HG03571 (cell line): ENCODE data around the gene GAN.

Experiments
- ATAC-seq: cut with Tn5 transposase; IDR thresholded peaks from one replicate; pipeline ENCODE4 v1.9.1; 2021; ENCODE audit not compliant: unreplicated experiment

GAN gene

DNA sequence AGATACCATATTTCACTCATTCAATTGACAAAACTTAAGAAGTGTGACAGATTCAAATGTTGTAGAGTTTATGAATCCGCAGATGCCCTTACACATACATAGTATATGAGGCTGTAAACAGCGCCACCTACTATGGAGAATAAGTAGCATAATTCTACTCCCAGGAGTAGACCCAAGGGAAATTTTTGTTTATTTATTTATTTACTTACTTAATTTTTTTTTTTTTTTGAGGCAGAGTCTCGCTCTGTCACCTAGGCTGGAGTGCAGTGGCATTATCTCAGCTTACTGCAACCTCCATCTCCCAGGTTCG, 35.5 kb downstream of the GAN start:
- ATAC-seq: no peak

DNA sequence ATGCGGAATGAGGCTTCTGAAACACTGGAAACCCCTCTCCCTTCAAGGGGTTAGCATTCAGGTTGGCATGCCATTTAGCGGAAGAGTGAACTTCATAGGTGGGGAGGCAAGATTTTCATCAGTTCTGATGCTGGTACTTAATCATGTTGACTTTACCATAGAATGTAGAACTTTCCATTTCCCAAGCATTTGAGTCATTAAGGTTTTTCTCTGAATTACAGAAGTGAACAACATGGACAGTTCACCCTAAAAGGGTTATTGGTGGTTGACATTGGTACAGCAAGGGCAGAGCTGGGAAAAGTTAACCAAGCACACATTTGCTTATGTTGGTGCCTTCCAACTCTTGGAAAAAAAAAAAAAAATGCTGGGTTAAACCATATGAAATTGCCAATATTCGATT, 39.1 kb downstream of the GAN start:
- no peak for ATAC-seq

DNA sequence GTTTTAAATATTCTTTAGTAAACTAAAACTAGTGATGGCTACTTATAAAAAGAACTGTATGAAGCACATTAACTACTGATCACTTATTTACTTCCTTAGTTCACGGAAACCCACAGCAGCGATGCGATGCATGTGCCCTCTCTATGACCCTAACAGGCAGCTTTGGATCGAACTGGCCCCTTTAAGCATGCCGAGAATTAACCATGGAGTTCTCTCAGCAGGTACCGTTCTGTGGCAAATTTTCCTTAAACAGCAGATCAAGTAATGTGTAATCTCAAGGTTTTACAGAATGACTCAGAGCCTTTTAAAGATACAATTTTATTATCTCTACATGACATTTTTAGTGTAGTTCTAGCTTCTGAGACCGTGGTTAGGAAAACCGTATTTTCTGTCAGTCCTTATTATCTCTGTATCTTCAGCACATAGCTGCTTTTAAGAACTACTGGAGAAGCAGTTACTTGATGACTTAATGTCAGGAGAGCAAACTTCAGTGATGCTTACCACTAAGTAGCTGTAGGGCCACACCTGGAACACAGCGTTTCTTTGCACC, 43.0 kb downstream of the GAN start:
- no peak for ATAC-seq

DNA sequence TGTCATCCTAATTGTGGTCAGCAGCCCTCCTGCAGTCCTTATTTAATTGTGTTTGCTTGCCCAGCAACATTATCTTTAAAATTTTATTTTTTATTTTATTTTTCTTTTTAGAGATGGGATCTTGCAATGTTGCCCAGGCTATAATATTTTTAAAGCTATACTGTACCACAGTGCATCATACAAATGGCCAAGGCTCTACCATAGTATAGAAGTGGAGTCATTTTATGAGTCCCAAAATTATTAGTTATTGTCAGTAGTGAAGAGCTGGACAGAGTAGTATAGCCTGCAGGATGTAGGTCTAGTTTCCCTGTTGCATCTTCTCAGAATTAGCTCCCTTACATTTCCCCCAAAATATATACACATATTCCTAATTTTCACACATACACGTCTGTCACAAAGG, 44.1 kb downstream of the GAN start:
- no peak for ATAC-seq

DNA sequence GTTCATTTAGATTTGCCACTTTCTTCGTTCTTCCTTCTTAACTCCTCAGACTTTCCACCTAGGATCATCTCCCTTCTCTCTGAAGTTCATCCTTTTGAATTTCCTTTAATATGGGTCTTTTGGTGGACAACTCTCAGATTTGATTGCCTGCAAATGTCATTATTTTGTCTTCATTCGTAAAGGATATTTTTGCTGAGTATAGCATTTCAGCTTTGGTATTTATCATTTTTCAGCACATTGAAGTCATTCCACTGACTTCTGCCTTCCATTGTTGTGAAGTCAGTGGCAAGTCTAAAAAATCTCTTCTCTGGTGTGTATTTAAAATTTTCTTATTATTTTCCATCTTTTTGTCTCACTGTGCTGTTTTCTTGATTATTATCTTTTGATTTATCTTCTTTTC, 45.4 kb downstream of the GAN start:
- no peak for ATAC-seq

DNA sequence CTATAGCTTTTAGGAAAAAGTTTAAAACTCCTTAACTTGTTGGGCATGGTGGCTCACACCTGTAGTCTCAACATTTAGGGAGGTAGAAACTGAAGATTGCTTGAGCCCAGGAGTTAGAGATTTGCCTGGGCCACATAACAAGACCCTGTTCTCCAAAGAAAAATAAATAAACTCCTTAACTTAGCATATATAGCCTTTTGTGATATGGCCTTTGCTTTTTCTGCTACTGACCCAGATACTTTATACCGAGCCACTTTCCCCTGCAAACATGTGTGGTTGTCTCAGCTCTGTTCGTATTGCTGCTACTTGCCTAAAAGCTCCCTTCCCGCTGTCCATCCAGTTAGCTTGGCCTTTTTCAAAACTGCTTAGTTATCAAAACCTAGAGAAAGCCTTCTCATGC, 51.0 kb downstream of the GAN start:
- ATAC-seq: no peak

DNA sequence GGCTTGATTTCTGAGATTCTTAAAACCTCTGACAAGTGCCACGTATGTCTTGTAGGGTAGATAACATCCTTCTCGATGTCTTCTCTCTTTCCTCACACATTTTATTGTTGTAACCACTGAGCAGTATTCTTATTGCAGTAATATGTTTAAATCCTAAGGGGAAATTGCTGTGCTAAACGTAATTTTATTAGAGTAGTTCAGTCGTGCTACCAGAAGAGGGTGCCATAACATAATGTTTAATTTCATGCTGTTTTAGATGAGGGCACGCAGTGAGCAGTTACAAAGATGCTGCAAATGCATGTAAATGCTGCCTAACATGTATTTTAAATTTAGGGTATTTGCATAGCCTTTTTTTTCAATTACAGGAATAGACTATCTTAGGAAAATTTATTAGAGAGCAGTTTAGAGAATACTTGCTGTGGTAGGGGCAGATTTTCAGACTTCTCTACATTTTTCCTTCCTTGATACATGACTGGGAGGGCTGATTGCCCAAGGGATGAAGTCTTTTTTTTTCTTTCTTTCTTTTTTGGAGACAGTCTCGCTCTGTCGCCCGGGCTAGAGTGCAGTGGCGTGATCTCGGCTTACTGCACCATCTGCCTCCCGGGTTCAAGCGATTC, 51.7 kb downstream of the GAN start:
- no peak for ATAC-seq

DNA sequence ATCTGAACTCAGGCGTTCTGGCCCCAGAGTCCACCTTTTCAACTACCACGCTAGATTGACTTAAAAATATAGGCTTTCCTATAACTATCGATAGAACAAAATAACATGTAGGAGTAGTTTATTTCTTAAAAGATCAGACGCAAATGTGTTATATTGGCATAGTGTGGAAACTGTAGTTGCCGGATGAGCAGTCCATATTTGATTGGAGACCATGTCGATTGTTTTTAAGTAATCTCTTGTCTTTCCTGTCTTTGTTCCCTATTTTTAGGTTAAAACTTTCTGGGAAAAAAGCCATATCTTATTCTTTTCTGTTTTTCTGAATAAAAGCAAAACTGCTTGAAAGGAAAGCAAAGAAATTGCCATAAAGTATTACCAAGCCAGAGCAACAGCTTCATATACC, 53.1 kb downstream of the GAN start:
- no peak for ATAC-seq

DNA sequence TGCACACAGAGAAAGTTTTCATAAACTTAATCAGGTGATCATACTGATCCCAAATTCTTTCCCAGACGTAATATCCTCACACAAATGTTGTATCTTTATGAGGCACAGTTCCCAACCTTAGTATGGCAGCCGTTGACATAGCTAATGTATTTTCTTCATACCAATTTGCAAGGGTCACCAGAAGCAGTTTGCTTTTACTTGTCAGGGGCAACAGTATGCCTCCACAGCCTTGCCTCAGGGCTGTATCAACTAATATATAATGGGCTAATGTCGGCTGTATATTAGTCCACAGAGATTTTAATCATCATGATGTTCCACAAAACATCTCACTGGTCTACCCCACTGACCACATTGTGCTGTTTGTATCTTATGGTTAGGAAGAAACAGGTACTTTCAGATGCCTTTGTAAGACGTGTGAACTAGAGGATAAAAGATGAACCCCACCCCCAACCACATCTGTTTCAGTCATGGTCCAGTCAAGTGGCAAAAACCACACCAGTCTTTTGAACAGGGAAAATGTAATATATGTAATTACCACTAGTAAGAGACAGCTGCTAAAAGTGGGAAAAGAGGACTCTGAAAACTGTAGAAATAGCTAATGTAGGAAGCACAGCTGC, 55.2 kb downstream of the GAN start:
- ATAC-seq: no peak

DNA sequence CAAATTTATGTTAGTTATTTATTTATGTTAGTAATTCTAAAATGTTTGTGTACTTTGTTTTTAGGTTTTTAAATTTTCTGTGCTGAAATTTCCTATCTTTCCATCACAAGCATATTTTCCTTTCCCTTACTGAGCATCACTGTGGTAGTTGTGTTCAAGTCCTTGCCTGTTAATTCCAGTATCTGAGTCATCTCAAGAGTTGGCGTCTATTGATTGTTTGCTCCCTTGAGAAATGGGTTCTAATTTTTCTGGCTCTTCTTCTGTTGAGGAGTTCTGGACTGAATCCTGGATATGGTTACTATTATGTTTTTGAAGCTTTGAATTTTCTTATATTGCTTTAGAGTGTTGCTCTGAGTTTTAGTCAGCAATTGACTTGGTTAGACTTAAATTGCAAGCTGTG, 56.3 kb downstream of the GAN start:
- ATAC-seq: no peak

DNA sequence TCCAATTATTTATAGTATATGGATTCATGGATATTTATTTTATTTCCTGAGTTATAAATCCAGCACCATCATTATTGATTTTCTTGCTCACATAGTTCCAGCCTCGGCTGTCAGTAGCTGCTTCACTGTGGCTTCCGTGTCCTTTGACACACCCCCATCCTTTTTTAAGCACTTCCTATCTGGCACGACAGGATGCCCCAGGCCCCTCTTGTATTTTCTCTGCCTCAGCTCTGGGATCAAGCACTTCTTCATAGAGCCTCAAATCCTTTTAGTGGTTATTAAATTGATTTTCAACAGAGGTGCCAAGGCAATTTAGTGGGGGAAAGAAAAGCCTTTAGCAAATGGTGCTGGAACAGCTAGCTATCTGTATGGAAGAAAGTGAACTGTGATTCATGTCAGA, 59.8 kb downstream of the GAN start:
- ATAC-seq: no peak

DNA sequence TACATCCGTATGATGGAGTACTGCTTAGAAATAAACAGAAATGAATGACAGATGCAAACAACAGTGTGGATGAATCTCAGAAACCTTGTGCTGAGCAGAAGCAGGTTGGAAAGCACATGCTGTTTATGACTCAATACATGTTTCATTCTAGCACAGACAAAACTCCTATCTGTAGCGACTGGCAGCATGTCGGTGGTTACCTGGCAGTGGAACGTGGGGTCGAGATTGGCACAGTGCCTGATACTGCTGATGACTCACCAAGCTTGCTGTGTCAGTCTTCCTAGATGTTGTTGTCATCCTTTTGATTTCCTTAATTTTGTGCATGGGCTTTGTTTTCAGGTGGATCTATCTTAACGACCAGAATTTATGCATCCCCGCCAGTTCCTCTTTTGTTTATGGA, 62.1 kb downstream of the GAN start:
- ATAC-seq: no peak

DNA sequence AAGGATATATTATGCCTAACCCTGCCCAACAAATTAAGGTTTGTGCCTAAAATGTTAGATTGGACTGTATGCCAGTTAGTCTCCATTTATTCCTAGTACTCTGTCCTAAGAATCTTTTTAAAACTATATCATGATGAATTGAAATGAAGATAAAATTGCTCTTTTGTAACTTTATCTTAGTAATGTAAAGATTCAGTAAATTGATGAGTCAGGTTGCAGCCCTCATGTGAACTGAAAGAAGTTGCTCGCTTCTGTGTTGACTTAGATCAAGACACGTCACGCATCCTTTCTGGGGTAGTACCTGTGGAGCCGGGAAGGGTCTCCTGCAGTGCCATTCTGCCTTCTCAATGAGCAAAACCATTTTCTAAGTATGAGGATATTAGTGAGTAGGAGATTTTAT, 63.3 kb downstream of the GAN start:
- no peak for ATAC-seq

DNA sequence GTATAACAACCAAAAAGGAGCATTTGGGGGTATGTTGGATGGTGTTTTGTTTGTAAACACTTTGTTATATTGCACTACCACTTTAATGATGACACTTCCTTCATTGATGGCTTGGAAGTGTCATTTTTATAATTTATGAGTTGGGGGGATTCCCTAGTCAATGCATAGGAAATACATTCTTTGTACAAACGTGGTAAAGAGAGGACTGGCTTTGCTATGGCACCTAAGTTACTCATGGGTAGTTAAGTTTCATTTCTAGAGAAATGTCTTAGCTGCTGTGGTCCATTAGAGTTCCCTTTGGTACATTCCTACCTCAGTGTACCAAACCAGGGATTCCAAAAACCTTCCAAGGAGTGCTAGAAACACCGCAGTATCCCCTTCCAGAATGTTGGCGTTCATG, 66.2 kb downstream of the GAN start:
- ATAC-seq: no peak

DNA sequence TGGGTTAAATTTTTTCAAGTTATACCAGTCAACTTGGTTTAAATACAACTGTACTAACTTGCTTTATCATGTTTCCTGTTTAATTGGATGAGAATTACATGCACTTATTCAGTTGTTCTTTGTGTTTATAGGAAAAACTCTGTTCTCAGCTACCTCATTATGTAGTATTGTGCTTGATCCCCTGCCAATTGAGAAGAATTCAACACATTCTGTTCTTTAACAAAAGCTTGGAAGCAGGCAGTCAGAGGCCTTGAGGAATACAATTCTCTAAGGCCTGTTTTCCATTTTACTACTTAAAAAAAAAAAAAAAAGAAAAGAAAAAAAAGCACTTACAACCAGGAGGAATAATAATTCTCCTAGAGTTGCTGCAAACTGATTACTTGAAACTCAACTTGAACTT, 69.2 kb downstream of the GAN start:
- ATAC-seq: no peak

DNA sequence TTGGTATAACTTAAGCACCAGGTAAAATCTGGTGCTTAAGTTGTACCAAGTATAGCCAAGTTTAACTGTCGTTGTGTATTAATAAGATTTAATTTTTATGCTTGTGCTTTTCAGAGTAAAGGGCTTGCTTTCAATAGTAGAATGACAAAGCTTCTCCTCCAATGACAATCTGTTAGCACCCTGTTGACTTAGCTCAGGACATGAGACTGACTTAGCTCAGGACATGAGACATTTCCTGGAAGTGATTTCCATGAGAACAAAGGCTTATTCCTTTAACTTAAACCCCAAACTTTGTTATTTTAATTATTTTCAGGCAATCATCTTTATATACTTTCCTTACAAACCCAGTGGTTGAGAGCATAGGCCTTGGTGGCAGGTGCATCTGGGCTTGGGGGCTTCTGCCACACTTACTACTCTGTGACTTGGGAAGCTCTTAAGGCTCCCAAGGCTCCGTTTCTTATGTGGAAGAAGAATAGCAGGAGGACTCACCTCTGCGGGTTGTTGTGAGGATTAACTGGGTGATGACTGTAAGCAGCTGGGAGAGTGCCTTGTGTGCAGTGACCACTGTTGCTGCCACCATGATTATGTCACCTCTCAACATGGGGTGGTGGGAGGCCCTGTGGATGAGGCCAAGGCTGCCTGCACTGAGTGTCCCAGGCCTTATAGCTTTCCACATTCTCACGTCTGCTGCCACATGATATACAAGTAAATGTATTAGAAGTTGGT, 70.4 kb downstream of the GAN start:
- ATAC-seq: no peak

DNA sequence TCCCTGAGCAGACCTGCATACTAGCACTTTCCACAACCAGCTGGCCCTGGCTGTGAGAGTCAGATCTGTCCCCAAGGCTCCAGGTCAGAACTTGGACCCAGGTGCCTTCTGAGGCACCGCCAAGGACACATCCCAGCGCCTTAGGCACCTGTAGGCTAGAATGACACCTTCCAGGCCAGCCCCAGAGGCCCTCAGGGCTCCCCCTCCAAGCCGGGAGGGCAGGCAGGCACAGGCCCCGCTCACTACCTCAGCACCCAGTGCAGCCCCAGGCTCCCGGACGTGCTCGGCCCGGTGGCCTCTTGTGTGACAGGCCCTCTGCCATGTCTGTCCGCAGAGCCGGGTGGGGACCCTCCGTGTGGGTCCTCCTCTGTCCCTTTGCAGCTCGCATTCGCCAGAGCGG, 73.6 kb downstream of the GAN start:
- no peak for ATAC-seq

DNA sequence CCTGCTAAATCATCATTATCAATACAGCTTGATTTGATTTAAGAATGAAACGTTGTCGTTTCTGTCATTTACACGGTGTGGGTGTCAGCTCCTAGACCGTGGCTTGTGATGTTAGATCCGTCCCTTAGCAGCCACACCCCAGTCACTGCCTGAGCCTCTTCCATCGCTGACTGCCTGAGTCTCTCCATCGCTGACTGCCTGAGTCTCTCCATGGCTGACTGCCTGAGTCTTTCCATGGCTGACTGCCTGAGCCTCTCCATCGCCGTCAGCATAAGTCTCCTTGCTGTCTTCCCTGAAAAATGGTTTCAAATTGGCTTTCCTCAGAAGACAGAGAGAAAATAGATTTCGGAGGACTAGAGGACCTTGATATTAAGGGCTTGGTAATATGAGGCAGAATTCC, 76.1 kb downstream of the GAN start:
- no peak for ATAC-seq

DNA sequence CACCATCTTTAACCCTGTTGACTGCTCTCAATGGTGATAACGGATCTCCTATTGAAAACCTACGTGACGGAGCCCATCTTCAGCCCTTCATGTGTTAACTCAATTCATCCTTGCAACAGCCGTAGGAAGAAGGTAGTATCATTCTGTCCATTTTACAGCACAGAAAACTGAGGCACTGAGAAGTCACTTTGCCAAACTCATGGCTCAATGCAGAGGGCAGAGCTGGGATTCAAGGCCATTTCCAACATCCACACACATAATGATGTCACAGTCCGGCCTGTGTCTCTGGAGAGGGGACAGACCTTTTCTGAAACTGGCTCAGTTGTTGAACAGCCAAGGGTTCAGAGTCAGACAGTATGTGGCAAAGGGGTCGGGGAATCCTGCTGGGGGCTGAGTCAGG, 77.2 kb downstream of the GAN start:
- ATAC-seq: no peak

DNA sequence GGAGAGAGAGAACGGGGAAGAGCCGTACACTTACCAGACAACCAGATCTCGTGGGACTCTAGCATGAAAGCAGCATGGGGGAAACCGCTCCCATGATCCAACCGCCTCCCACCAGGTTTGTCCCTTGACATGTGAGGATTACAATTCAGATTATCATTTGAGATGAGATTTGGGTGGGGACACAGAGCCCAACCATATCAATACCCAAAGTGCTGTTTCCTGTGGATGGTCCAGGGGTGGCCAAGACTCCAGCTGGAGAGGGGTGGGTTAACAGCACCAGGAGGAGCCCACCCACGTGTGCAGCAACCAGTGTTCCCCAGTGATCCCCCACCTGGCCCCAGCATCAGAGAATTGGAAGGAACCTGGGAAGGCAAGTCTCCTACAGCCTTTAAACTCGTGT, 79.7 kb downstream of the GAN start:
- no peak for ATAC-seq

DNA sequence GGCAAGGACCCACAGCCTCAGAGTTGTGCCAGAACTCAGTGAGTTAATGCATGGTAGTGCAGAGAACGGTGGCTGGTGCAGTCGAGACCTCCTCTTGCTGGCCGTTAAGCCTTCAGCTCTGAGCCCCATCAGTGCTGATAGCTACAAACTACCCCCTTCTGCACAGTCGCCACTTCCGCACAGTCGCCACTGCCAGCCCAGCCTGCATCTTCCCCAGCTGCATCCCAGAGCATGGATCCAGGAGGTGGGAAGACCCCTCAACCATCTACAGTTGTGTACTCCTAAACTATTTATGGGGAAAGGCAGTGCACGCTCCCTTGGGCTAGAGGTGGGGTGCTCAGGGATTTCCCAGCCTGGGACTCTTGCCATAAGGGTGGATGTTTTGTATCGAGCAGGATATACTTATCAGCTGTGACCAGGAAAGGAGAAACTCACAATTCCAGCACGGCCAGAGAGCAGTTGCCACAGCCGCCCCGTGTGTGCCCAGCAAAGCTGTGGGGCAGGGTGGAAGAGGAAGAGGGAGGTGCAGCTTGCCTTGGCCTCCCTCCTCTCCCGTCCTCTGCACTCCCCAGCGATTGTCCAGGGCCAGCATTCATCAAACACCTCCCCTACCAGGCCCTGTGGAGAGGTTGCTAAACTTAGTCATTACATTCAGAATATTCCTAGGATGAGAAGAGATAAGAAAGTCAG, 80.3 kb downstream of the GAN start:
- ATAC-seq: no peak
